AML-193 (cell line): ENCODE measurements around the gene STN1.
A peak's percentile ranks its signal among the peaks of the same experiment; 100 is the strongest.

ENCODE experiments used
- DNase-seq, 2 experiments: peaks; one replicate each; lab custom pipeline; 2025; lab: John Stamatoyannopoulos, UW

The STN1 gene

GRCh38 chr10:103894441-103894864 is 23.5 kb downstream of the STN1 start:
- no peak for DNase-seq

- no peak for DNase-seq
Measured at GRCh38 chr10:103893817-103894216, 24.2 kb downstream of the STN1 start.

GRCh38 chr10:103892181-103892580 is 25.8 kb downstream of the STN1 start:
- DNase-seq, result no peak

- no peak for DNase-seq
Measured at GRCh38 chr10:103890688-103891087, 27.3 kb downstream of the STN1 start.

GRCh38 chr10:103890194-103890658 is 27.8 kb downstream of the STN1 start:
- DNase-seq, result no peak

GRCh38 chr10:103889121-103889720 is 28.8 kb downstream of the STN1 start:
- DNase-seq, result no peak

GRCh38 chr10:103888113-103888841 is 29.7 kb downstream of the STN1 start:
- peak; percentile 62 to 74 for DNase-seq

GRCh38 chr10:103885617-103886016 is 32.4 kb downstream of the STN1 start:
- DNase-seq, result no peak

GRCh38 chr10:103884681-103885139 is 33.3 kb downstream of the STN1 start:
- DNase-seq, result peak; percentile 52 to 59

- no peak for DNase-seq
Measured at GRCh38 chr10:103882285-103883007, 35.5 kb downstream of the STN1 start.

- DNase-seq, result no peak
Measured at GRCh38 chr10:103881416-103882284, 36.3 kb downstream of the STN1 start.

GRCh38 chr10:103879831-103880230 is 38.2 kb downstream of the STN1 start:
- DNase-seq, result no peak

GRCh38 chr10:103879409-103879808 is 38.6 kb downstream of the STN1 start:
- no peak for DNase-seq

- DNase-seq, result no peak
Measured at GRCh38 chr10:103877861-103878260, 40.1 kb downstream of the STN1 start.

GRCh38 chr10:103876155-103876554 is 41.8 kb downstream of the STN1 start:
- DNase-seq, result no peak

GRCh38 chr10:103874730-103875129 is 43.3 kb downstream of the STN1 start:
- DNase-seq, result no peak

GRCh38 chr10:103872137-103872931 is 45.6 kb downstream of the STN1 start:
- no peak for DNase-seq

- DNase-seq, result no peak
Measured at GRCh38 chr10:103871006-103871405, 47.0 kb downstream of the STN1 start.

- no peak for DNase-seq
Measured at GRCh38 chr10:103870516-103870915, 47.5 kb downstream of the STN1 start.

- DNase-seq, result no peak
Measured at GRCh38 chr10:103869336-103869735, 48.6 kb downstream of the STN1 start.

- DNase-seq, result no peak
Measured at GRCh38 chr10:103868200-103868599, 49.8 kb downstream of the STN1 start.
